ENCODE data around the gene SLC4A3. TPM values are rescaled to one million over a fixed set of nuclear protein-coding genes. Genes with fewer than 3 reads are reported as not detected.

The SLC4A3 gene, protein sequence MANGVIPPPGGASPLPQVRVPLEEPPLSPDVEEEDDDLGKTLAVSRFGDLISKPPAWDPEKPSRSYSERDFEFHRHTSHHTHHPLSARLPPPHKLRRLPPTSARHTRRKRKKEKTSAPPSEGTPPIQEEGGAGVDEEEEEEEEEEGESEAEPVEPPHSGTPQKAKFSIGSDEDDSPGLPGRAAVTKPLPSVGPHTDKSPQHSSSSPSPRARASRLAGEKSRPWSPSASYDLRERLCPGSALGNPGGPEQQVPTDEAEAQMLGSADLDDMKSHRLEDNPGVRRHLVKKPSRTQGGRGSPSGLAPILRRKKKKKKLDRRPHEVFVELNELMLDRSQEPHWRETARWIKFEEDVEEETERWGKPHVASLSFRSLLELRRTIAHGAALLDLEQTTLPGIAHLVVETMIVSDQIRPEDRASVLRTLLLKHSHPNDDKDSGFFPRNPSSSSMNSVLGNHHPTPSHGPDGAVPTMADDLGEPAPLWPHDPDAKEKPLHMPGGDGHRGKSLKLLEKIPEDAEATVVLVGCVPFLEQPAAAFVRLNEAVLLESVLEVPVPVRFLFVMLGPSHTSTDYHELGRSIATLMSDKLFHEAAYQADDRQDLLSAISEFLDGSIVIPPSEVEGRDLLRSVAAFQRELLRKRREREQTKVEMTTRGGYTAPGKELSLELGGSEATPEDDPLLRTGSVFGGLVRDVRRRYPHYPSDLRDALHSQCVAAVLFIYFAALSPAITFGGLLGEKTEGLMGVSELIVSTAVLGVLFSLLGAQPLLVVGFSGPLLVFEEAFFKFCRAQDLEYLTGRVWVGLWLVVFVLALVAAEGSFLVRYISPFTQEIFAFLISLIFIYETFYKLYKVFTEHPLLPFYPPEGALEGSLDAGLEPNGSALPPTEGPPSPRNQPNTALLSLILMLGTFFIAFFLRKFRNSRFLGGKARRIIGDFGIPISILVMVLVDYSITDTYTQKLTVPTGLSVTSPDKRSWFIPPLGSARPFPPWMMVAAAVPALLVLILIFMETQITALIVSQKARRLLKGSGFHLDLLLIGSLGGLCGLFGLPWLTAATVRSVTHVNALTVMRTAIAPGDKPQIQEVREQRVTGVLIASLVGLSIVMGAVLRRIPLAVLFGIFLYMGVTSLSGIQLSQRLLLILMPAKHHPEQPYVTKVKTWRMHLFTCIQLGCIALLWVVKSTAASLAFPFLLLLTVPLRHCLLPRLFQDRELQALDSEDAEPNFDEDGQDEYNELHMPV
- 1 to 10 TPM; 1.6 to 9.2 (median 3.9) TPM for total RNA-seq
- polyA plus RNA-seq: 1 to 10 TPM in 1 of 3 donors, under 1 TPM in 2; 0.71 to 1.3 (median 0.74) TPM
- long read RNA-seq, donor 1: 0 reads
- long read RNA-seq, donor 2: 0 reads

DNA sequence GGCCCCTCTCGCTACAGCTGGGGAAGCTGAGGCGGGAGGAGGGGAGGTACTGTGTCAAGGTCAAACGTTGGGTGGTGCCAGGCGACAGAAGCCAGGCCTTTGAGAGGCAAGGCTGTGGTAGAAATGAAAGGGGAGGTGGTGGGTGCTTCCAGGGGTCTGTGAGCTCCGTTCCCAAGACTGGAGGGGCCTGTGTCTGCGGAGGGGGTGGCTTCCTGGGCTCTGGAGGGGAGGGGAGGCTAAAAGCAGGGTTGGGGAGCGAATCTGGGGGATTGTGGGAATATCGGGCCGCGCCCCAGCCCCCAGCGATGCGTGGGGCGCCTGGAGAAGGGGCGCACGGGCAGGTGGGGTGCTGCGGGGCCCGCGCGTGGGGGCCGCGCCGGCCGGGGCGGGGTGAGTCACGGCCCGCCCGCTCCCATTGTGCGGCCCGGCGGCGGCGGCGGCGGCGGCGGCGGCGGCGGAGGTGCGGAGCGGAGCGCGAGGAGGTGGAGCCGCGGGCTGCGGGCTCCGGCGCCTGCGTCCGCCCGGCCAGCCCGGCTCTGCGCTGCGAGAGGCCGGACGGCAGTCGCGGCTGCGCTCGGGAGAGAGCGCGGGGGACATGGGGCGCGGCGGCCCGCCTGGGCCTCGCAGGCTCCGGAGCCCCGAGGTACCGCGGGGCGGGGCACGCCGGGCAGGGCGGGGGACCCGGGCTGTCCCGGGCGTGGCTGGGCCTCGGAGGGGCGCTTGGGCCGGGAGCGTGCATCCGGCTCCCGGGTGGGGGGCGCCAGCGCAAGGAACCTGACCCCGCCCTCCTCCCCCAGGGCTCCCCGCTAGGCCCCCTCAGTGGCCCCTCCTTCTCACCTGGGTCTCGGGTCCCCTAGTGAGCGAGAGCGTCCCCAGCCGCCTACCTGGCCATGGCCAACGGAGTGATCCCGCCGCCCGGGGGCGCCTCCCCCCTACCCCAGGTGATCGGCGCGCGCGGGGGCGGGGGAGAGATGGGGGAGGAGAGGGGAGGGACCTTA lies at the start of gene SLC4A3:
TSS of gene SLC4A3 (plus strand) at position 528 of the 998 bp plus-strand sequence. CDS start at position 891, 363 bp downstream.
- peaks cover 0 to 74% (median 31%) of the 10 kb centered on the region in 7 donors for H3K27me3 ChIP-seq (replicated peaks in 1 of 7)
- H3K27ac ChIP-seq: no peak within 1 kb of the TSS
- H3K4me3 ChIP-seq: peak within 1 kb of the TSS in 7 of 8 donors; percentile 23 to 74 (median 40)
- TF ChIP-seq POLR2AphosphoS5 (IDR thresholded peaks at IDR 0.05) (no peak), POLR2A (IDR thresholded peaks at IDR 0.05) (no peak)
- TF ChIP-seq, protein P1, sequence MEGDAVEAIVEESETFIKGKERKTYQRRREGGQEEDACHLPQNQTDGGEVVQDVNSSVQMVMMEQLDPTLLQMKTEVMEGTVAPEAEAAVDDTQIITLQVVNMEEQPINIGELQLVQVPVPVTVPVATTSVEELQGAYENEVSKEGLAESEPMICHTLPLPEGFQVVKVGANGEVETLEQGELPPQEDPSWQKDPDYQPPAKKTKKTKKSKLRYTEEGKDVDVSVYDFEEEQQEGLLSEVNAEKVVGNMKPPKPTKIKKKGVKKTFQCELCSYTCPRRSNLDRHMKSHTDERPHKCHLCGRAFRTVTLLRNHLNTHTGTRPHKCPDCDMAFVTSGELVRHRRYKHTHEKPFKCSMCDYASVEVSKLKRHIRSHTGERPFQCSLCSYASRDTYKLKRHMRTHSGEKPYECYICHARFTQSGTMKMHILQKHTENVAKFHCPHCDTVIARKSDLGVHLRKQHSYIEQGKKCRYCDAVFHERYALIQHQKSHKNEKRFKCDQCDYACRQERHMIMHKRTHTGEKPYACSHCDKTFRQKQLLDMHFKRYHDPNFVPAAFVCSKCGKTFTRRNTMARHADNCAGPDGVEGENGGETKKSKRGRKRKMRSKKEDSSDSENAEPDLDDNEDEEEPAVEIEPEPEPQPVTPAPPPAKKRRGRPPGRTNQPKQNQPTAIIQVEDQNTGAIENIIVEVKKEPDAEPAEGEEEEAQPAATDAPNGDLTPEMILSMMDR (IDR thresholded peaks at IDR 0.05 in 8 of 11, conservative IDR thresholded peaks at IDR 0.05 in 3 of 11): no peak
- WGBS, 5 donors: 4 to 23% (median 9%) methylated on average over 15 to 103 of the region's 103 CpGs
- intact Hi-C loops (cut with DNase I; ENCODE audit: low total_unique reads): no loop called here
- DNase-seq: peak; percentile 73
- no peaks in the 10 kb centered on the region for H3K9me3 ChIP-seq
- peaks cover 0 to 19% (median 11%) of the 10 kb centered on the region in 6 donors for H3K4me1 ChIP-seq
- H3K36me3 ChIP-seq: no peaks in the 10 kb centered on the region

DNA sequence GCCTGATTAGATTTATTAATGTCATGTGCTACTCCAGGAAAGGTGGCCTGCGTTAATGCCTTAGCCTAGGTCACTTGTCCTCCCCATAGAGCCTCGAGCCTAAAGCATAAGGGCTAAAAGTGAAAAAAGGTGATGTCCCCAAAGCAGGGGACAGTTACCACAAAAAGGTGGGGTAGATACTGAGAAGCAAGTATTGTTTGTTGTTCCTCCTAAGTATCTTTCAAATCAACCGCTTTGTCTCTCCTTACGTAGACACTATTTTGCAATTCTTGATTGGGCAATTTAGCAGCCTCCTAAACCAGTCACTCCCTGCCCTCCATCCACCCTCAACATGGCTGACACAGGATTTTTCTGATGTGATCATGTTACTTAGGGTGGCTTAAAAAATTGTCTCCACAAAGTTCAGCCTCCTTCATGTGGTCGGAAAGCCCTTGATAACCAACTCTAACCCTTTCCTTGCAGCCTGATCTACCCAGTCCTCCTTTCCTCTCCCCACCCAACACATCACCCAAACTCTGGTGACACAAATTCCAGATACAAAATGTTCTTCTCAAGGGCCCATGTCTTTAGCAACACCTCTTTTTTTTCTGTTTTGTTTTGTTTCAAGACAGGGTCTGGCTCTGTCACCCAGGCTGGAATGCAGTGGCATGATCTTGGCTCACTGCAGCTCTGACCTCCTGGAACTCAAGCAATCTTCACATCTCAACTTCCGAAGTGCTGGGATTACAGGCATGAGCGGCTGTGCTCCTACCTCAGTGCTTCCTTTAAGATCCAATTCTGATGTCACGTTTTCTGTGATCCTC lies 48.4 kb upstream of the SLC4A3 start:
- no peaks in the 10 kb centered on the region for H3K36me3 ChIP-seq
- intact Hi-C loops (cut with DNase I; ENCODE audit: low total_unique reads): no loop called here
- H3K4me1 ChIP-seq: no peaks in the 10 kb centered on the region
- no peaks in the 10 kb centered on the region for H3K9me3 ChIP-seq
- no peak for DNase-seq
- no peak overlapping the region for H3K27ac ChIP-seq
- peaks cover 0 to 34% (median 0%) of the 10 kb centered on the region in 7 donors for H3K27me3 ChIP-seq (replicated peaks in 1 of 7)
- 67 to 87% (median 70%) methylated on average over 8 of the region's 8 CpGs for WGBS, 5 donors
- H3K4me3 ChIP-seq: no peak overlapping the region
- no peak for TF ChIP-seq POLR2A (IDR thresholded peaks at IDR 0.05)
- no peak for TF ChIP-seq POLR2AphosphoS5 (IDR thresholded peaks at IDR 0.05)
- TF ChIP-seq, protein P1 (IDR thresholded peaks at IDR 0.05 in 8 of 11, conservative IDR thresholded peaks at IDR 0.05 in 3 of 11): no peak

DNA sequence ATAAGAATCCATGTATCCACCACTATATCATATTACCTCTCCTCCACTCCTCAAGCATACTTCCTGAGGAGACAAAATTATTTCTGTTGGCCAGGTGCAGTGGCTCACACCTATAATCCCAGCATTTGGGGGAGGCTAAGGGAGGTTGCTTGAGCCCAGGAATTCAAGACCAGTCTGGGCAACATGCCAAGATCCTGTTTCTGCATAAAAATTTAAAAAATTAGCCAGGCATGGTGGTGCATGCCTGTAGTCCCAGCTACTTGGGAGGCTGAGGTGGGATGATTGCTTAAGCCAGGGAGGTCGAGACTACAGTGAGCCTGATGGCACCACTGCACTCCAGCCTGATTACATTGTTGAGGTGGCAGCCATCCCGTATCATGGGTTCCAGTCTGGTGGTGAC lies 46.1 kb upstream of the SLC4A3 start:
- no peak for TF ChIP-seq POLR2A (IDR thresholded peaks at IDR 0.05)
- no peak for TF ChIP-seq POLR2AphosphoS5 (IDR thresholded peaks at IDR 0.05)
- TF ChIP-seq, protein P1 (IDR thresholded peaks at IDR 0.05 in 8 of 11, conservative IDR thresholded peaks at IDR 0.05 in 3 of 11): no peak
- no peaks in the 10 kb centered on the region for H3K4me1 ChIP-seq
- H3K9me3 ChIP-seq: no peaks in the 10 kb centered on the region
- intact Hi-C loops (cut with DNase I; ENCODE audit: low total_unique reads): no loop called here
- H3K27ac ChIP-seq: no peak overlapping the region
- whole genome bisulfite sequencing, 5 donors: 32 to 89% (median 79%) methylated on average over 2 of the region's 2 CpGs; no CpG with 5 or more reads in 1 of the 5 donors
- no peak for DNase-seq
- H3K36me3 ChIP-seq: no peaks in the 10 kb centered on the region
- peaks cover 0 to 31% (median 0%) of the 10 kb centered on the region in 7 donors for H3K27me3 ChIP-seq (replicated peaks in 1 of 7)
- H3K4me3 ChIP-seq: no peak overlapping the region

Data from spleen (tissue), 13 donors.